GM19035 (cell line): Measurements from ENCODE around the gene POLR2E.

Experiments
- ATAC-seq: cut with Tn5 transposase; IDR thresholded peaks from one replicate; pipeline ENCODE4 v1.9.1; 2021; ENCODE audit not compliant: unreplicated experiment

POLR2E gene

DNA sequence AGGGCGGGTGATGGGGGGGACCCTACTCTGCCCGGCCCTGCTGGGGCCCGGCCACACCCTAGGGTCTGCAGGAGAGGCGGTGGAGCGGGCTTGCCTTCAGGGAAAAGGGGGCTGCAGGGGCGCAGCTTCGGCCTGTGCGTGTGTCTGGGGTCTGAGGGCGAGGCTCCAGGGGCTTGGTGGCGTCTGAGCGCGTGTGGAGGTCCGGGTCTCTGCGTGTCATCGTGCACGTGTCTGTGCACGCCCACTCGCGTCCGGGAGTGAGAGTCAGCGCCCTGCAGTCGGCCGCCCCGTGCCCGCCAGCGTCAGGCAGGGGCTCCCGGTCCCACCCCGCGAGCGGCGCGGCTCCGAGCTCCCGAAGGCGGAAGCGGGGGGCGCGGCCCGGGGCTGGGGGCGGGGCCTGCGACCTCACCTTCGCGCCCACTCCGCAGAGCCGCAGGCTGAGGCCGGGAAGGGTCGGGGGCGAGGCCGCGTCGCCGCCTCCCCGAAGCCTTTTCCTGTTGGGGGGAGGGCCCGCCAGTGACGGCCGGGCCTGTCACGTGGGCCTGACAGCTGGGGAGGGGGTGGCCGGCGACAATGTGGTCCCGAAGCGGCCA lies 28.3 kb downstream of the POLR2E start, which contains the start of gene ARHGAP45:
Gene ARHGAP45 (plus strand): TSS at position 420 of the 593 bp plus-strand sequence. CDS start 239 bp downstream, outside the sequence.
- ATAC-seq, result peak; percentile 40

DNA sequence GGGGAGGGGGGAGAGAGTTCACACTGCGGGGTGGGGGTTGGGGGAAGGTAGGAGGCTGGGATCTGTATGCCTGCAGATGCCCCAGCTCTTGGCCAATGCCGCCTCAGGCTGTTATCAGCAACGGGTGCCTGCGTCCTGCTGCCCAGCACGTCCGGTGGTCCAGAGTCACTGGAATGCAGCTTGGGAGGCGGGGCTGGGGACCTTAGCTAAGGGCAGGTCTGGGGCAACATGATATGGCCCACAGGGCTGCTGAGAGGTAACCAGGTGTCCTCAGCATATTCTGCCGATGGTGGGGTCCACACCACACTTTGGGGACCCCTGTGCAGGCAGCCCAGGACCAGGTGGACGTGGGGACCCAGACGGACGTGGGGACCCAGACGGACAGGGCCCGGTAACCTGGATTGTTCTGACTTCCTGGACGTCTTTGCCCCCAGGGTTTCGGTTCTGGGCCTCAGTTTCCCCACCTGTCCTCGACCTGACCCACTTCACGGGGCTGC lies 28.9 kb downstream of the POLR2E start:
- no peak for ATAC-seq

DNA sequence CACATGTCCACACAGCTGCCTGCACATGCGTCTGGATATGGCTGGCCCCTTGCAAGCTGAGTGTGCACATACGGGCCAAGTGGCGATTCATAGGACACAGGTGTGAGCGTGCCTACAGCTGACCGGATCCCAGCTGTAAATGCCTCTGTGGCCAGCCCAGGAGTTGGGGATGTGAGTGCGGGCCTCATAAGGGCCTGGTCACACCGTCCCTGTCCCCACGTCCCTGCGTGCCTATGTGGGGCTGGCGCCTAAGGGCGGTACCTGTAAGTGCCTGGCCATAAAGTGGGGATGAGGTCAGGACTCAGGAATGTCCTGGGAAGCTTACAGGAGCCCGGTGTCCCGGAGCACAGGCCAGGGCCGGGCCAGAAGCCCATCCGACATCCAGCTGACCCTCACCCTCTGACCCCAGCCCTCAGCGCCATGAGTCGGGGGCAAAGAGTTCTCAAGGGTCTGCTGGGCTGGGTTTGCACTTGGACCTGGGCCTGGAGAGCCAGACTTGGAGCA lies 29.5 kb downstream of the POLR2E start:
- no peak for ATAC-seq

DNA sequence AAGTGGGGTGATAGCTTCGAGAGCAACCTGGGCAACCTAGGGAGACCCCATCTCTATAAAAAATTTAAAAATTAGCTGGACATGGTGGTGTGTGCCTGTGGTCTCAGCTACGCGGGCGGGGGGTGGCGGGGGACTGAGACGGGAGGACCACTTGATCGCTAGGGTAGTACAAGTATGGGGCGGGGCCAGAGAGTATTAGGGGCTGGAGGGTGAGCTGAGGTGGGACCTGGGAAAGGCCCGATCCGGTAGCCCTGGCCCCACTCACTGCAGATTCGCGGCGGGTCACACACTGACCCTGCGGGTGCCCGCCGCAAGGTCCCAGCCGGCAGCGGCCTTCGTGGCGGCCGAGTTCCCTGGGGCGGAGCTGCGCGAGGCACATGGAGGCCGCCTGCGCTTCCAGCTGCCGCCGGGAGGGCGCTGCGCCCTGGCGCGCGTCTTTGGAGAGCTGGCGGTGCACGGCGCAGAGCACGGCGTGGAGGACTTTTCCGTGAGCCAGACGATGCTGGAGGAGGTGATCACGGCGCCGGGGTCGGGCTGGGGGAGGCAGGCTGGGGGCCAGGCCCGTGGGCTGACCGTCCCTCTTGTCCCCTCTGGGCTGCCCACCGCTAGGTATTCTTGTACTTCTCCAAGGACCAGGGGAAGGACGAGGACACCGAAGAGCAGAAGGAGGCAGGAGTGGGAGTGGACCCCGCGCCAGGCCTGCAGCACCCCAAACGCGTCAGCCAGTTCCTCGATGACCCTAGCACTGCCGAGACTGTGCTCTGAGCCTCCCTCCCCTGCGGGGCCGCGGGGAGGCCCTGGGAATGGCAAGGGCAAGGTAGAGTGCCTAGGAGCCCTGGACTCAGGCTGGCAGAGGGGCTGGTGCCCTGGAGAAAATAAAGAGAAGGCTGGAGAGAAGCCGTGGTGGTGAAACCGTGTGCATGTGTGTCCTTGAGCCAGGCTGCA lies 30.2 kb downstream of the POLR2E start:
- ATAC-seq, result no peak

DNA sequence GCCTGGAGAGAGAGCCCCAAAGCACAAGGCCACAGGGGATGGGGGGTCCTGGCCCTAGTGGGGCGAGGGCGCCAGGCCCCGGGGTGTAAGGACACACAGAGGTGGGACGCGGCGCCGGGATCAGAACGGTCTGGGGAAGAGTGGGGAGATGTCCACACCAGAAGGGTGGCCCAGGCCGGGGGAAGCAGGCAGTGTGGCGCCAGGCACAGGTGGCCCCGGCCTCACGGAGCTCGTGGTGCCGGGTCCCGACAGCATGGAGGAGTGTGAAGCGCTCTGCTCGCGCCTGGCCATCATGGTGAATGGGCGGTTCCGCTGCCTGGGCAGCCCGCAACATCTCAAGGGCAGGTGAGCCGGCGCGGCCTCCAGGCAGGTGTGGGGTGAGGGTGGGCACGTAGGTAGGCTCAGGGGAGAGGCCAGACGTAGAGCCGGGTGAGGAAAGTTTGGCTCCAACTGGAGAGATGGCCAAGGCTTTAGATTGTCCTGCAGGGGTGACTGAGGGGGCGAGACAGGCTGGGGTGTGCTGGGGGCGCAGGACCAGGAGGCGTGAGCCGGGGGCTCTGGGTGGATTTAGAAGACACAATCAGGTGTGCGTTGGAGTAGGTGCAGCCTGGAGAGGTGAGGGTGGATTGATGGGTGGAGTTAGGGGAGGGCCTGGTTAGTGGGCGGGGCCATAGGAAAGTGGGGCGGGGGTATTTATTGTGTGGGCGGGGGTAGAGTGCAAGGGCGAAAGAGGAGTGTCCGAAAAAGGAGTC lies 31.1 kb downstream of the POLR2E start:
- no peak for ATAC-seq

DNA sequence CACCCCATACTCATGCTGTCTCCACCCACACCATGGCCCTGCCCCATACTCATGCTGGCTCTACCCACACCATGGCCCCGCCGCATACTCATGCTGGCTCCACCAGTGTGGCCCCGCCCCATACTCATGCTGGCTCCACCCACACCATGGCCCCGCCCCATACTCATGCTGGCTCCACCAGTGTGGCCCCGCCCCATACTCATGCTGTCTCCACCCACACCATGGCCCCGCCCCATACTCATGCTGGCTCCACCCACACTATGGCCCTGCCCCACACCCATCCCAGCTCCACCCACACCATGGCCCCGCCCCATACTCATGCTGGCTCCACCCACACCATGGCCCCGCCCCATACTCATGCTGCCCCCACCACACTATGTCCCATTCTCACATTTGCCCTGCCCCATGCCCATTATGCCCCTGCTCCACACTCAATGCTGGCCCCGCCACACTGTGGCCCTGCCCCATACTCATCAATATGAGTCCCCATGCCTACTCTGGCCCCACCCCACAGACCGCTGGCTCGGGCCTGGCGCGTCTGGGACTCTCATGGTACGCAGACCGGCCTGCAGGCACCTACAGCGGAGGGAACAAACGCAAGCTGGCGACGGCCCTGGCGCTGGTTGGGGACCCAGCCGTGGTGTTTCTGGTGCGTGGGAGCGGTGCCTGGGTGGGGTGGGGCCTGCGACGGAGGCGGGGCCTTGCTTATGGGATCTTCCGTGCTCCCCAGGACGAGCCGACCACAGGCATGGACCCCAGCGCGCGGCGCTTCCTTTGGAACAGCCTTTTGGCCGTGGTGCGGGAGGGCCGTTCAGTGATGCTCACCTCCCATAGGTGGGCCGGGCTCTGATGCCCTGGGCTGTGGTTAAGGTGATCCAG lies 31.9 kb downstream of the POLR2E start:
- ATAC-seq, result no peak

DNA sequence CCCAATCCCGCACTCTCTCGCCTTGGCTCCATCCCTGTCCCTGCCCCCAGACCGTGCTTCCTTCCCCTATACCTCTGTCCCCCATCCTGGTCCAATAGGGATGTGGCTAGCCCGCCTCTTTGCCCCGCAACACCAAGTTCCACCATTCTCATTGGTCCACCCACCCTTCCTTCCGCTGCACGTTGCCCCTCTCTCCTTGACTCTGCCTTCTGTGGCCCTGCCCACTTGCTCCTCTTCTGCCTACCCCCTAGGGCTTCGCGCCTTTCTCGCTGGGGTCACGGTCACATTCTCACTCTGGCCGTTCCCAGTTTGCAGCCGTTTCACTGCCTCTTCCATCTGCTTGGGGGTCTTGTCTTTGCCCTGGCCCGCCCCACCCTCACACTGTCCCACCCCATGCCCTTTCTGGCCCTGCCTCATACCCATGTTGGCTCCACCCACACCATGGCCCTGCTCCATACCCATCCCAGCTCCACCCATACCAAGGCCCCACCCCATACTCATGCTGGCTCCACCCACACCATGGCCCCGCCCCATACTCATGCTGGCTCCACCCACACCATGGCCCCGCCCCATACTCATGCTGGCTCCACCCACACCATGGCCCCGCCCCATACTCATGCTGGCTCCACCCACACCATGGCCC lies 32.7 kb downstream of the POLR2E start:
- ATAC-seq, result no peak

DNA sequence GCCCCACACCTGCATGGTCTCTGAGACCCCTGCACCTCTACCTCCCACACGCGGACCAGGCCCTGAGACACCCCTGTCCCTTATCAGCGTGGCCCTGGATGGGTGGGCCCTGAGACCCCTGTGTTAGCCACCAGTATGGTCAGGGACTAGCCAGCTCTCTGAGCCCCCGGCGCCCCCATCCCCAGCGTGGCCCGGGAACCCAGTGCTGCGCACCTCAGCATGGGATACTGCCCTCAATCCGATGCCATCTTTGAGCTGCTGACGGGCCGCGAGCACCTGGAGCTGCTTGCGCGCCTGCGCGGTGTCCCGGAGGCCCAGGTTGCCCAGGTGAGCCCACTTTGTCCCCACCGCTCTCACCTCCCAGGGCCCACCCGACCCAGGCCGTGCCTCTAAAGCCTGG lies 33.2 kb downstream of the POLR2E start:
- ATAC-seq, result no peak

DNA sequence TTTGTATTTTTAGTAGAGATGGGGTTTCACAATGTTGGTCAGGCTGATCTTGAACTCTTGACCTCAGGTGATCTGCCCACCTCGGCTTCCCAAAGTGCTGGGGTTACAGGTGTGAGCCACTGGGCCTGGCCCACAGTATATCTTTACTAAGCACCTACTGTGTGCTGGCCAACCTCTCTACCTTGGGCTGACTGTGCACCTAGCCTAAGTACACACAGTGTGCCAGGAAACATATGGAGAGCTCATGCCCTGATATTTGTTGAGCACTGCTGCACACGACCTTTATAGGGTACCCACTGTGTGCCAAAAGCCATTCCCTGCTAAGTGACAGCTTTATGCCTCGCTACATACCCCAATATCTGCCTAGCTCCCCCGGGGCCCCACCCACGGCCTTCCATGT lies 34.5 kb downstream of the POLR2E start:
- ATAC-seq, result no peak

DNA sequence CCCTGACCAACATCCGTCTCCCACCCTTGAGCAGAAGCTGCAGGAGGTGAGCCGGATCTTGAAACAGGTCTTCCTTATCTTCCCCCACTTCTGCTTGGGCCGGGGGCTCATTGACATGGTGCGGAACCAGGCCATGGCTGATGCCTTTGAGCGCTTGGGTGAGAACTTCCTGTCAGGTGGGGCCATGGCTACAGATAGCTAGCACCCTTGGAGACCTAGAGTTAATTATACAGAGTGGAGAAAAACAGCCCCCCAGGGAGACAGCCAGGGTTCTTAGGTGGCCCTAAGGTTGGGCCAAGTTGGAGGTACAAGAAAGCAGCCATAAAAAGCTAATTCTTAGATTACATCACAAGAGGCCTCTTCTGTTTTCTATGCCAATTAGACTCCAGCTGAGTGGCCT lies 37.1 kb downstream of the POLR2E start:
- ATAC-seq, result no peak

DNA sequence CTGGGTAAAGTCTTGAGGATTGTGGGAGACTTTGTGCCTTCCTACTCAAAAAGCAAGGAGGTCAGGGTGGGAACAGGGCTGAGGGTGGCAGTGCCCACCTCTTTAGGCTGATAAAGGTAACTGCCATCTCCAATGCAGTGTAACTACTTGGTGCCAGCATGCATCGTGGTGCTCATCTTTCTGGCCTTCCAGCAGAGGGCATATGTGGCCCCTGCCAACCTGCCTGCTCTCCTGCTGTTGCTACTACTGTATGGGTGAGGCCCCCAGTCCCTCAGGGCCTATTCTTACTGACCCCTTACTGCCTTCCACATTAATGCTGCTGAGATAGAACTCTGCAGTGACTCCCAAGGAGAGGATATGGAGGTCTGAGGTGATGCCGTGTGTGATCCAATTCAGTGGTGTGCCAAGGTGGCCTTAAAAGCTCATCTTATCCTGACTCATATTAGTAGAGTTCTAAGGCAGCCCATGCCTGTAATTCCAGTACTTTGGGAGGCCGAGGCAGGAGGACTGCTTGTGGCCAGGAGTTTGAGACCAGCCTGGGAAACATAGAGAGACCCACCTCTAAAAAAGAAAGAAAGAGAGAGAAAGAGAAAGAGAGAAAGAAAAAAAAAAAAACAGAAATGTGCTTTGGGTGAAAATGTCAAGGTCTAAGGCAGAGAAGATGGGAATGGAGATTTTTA lies 37.9 kb downstream of the POLR2E start:
- ATAC-seq, result no peak

DNA sequence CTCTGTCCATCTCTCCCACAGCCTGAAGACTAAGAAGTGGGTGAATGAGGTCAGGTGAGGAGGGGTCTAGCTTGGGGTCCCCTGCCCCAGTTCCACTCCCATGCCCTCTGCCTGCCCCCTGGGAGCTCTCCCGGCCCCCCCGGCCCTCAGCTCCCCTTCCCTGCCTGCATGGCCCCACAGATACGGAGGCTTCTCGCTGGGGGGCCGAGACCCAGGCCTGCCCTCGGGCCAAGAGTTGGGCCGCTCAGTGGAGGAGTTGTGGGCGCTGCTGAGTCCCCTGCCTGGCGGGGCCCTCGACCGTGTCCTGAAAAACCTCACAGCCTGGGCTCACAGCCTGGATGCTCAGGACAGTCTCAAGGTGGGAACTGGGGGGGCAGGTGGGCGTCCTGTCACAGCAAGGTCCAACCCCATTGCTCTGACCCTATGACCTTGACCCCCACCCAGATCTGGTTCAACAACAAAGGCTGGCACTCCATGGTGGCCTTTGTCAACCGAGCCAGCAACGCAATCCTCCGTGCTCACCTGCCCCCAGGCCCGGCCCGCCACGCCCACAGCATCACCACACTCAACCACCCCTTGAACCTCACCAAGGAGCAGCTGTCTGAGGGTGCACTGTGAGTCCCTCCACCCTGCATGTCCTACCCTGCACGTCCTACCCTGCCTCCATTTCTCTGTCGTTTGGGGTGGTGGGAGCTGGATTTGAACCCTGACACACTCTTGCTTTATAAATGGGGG lies 39.1 kb downstream of the POLR2E start:
- no peak for ATAC-seq

DNA sequence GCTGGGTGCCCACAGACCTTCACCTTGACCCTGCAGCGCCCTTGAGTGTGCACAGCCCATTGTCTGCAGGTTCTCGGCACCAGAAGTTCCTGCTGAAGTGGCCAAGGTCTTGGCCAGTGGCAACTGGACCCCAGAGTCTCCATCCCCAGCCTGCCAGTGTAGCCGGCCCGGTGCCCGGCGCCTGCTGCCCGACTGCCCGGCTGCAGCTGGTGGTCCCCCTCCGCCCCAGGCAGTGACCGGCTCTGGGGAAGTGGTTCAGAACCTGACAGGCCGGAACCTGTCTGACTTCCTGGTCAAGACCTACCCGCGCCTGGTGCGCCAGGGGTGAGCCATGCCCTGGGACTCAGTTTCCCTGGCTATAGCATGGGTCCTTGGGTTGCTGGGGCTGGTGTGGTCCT lies 40.1 kb downstream of the POLR2E start:
- no peak for ATAC-seq

DNA sequence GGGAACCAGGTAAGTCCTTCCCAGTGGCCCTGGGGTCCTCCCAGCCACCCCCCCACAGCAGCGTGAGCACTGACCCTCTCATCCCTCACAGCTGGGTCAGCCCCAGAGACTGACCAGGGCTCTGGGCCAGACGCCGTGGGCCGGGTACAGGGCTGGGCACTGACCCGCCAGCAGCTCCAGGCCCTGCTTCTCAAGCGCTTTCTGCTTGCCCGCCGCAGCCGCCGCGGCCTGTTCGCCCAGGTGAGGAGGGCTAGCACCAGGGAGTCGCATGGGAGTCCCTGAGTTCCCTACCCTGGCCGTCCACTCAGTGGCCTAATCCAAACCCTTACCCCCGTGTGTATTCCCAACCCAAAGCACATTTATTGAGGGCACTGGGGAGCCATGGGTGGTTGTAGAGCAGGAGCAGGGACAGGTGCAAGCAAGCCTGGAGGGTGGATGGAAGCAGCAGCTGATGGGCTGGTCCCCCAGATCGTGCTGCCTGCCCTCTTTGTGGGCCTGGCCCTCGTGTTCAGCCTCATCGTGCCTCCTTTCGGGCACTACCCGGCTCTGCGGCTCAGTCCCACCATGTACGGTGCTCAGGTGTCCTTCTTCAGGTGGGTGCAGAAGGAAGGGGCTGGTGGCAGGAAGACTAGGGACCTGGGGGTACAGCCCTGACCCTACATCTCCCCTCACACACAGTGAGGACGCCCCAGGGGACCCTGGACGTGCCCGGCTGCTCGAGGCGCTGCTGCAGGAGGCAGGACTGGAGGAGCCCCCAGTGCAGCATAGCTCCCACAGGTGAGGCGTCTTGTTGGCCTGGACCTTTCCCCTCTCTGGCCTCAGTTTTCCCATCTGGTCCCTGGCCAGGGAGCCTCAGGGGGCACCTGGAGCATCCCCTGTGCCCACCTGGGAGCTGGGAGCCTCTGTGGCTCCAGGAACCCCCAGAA lies 40.8 kb downstream of the POLR2E start:
- no peak for ATAC-seq

DNA sequence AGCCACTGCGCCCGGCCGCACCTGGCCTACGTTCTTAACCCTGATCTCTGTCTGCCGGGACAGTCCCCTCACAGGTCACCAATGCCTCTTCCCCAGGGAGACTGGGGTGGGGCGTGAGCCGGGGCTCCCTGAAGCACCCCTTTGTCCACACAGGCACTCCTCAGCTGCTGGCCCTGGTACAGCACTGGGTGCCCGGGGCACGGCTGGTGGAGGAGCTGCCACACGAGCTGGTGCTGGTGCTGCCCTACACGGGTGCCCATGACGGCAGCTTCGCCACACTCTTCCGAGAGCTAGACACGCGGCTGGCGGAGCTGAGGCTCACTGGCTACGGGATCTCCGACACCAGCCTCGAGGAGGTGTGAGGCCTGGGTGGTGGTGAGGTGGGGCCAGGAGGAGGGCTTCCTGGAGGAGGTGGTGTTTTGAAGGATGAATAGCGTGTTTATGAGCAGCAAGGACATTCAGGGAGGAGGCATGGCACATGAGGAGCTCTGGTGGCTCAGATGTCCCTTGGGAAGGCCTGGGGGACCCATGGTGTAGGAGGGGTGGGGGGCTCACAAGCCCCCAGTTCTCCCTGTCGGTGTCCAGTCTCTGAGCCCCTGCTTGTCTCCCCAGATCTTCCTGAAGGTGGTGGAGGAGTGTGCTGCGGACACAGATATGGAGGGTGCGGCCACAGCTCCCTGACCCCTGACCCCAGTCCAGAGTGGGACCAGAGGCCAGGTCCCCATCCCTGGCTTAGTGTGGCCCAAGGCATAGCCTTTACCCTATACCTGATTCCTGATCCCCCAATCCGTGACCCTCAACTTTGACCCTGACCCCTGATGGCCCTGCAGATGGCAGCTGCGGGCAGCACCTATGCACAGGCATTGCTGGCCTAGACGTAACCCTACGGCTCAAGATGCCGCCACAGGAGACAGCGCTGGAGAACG lies 41.7 kb downstream of the POLR2E start:
- no peak for ATAC-seq

DNA sequence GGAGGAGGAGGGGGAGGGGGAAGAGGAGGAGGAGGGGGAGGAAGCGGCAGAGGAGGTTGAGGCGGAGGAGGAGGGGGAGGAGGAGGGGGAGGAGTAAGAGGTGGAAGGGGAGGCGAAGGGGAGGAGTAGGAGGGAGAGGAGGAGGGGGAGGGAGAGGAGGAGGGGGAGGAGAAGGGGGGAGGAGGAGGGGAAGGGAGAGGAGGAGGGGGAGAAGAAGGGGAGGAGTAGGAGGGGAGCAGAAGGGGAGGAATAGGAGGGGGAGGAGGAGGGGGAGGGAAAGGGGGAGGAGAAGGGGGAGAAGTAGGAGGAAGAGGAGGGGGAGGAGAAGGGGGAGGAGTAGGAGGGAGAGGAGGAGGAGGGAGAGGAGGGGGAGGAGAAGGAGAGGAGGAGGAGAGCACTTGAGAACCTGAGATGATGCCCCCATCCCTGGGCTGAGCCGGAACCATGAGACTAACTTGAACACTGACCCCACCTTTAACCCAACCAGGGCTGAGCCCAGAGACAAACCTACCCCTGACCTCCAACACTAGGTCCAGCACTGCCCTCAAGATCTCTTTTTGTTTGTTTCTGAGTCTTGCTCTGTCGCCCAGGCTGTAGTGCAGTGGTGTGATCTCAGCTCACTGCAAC lies 42.7 kb downstream of the POLR2E start:
- ATAC-seq, result no peak
